Sigmoid colon (tissue), 7 donors: ENCODE results near the gene ZNRD2. TPM values are rescaled to one million over a fixed set of nuclear protein-coding genes. Genes with fewer than 3 reads are reported as not detected.

Experiments used
- DNase-seq: peaks from one replicate; pipeline ENCODE4 v3.0.0-alpha.2; 2019
- H3K27ac ChIP-seq, 4 donors: fragments of 200-600 bp; sonication (generic); one replicate each; pipeline ENCODE4 v1.5.1; 2016 to 2019; ENCODE audit warnings: mild to moderate bottlenecking in 1 of 4
- H3K27me3 ChIP-seq, 3 donors: fragments of 200-600 bp; sonication (generic); one replicate each; pipeline ENCODE4 v1.5.1; 2019; ENCODE audit warnings: mild to moderate bottlenecking in 1 of 3
- H3K36me3 ChIP-seq, 4 donors: fragments of 200-600 bp; sonication (generic); one replicate each; pipeline ENCODE4 v1.5.1; 2016 to 2019
- H3K4me1 ChIP-seq, 4 donors: fragments of 200-600 bp; sonication (generic); one replicate each; pipeline ENCODE4 v1.5.1; 2017 to 2019
- H3K4me3 ChIP-seq, 4 donors: fragments of 200-600 bp; sonication (generic); one replicate each; pipeline ENCODE4 v1.5.1; 2017 to 2019; ENCODE audit warnings: mild to moderate bottlenecking in 2 of 4, moderate library complexity in 1 of 4
- H3K9me3 ChIP-seq, 4 donors: fragments of 200-600 bp in 3 of 4; sonication (generic) in 3 of 4; one replicate each; pipeline versions ENCODE4 v1.5.1 to v1.6.1; 2013 to 2019
- CTCF ChIP-seq, 4 experiments: fragments of 450-650 bp in 3 of 4; fragments of 200-600 bp in 1 of 4; IDR thresholded peaks; one replicate each; pipeline ENCODE4 v1.5.1; 2016 to 2019; ENCODE audit warnings: antibody characterized with exemption in 4 of 4, mild to moderate bottlenecking in 3 of 4, moderate library complexity in 2 of 4
- EP300 ChIP-seq, 4 donors: sonication (generic); formaldehyde crosslinking; IDR thresholded peaks; one replicate each; pipeline ENCODE4 v1.6.1; 2017; ENCODE audit warnings: antibody characterized with exemption in 4 of 4
- POLR2A ChIP-seq, 2 donors: fragments of 450-650 bp; IDR thresholded peaks; one replicate each; pipeline ENCODE4 v1.6.1; 2016; ENCODE audit warnings: antibody characterized with exemption in 2 of 2, mild to moderate bottlenecking in 2 of 2, moderate library complexity in 2 of 2
- POLR2AphosphoS5 ChIP-seq, 4 donors: sonication (generic); formaldehyde crosslinking; IDR thresholded peaks; one replicate each; pipeline ENCODE4 v1.6.1; 2017; ENCODE audit warnings: antibody characterized with exemption in 4 of 4
- WGBS, 2 donors: extraction: QIAGEN DNeasy Blood & Tissue Kit; methylation state at CpG; one replicate each; pipeline ENCODE4 v1.1.7; 2013; 5-methylcytosine and 5-hydroxymethylcytosine counted together
- intact Hi-C: fragments of 100-400 bp; cut with DNase I; formaldehyde crosslinking; loops from one replicate; pipeline ENCODE4 v1.15.1; 2023
- polyA plus RNA-seq, 3 donors: library from polyadenylated mRNA; stranded (reverse); fragments of 200-250 nt; gene quantifications; one replicate each; pipeline ENCODE4 v1.2.3, GENCODE V29; 2013
- total RNA-seq, 4 donors: library from RNA; depleted of rRNA; stranded (reverse); fragments of >200 nt; gene quantifications; one replicate each; pipeline ENCODE4 v1.1.0, GENCODE V29; 2016
- donor health status: healthy with polysubstance abuse.
- donor health status: Bipolar disorder and iron deficiency.
- donor health status: healthy.

ZNRD2 gene
- total and polyA plus RNA-seq, 7 donors: 24.9 to 61.0 (median 52.6) TPM

GRCh38 chr11:65590240-65590738 lies 20.0 kb downstream of the ZNRD2 start:
- H3K27me3 ChIP-seq: no peaks in the 10 kb centered on the region
- intact Hi-C loops: no loop called here
- no peaks in the 10 kb centered on the region for H3K9me3 ChIP-seq
- 56 to 67% methylated on average over 8 of the region's 8 CpGs for WGBS, 2 donors
- H3K4me1 ChIP-seq: peaks cover 0 to 70% (median 61%) of the 10 kb centered on the region in 4 donors
- H3K27ac ChIP-seq: peak overlapping the region in 3 of 4 donors; percentile 57 to 81 (median 77)
- TF ChIP-seq EP300 (IDR thresholded peaks at IDR 0.05): no peak
- no peak for TF ChIP-seq CTCF (IDR thresholded peaks at IDR 0.05)
- peak in 1 of 4 donors; percentile 15 for TF ChIP-seq POLR2AphosphoS5 (IDR thresholded peaks at IDR 0.05)
- peak; percentile 84 for DNase-seq
- H3K36me3 ChIP-seq: peaks cover 7 to 59% (median 34%) of the 10 kb centered on the region in 4 donors
- no peak overlapping the region for H3K4me3 ChIP-seq

GRCh38 chr11:65591939-65592857 lies 21.9 kb downstream of the ZNRD2 start:
- peaks cover 0 to 54% (median 47%) of the 10 kb centered on the region in 4 donors for H3K4me1 ChIP-seq
- H3K9me3 ChIP-seq: no peaks in the 10 kb centered on the region
- peaks cover 7 to 50% (median 30%) of the 10 kb centered on the region in 4 donors for H3K36me3 ChIP-seq
- H3K27me3 ChIP-seq: no peaks in the 10 kb centered on the region
- TF ChIP-seq POLR2AphosphoS5 (IDR thresholded peaks at IDR 0.05) (peak; percentile 15 to 20 (median 18)), CTCF (IDR thresholded peaks at IDR 0.05) (no peak)
- 19 to 57% methylated on average over 106 of the region's 106 CpGs for WGBS, 2 donors
- intact Hi-C loops: loop anchor here (2.0 kb wide), 1 partner anchor 15 kb away; the partner anchor contains the start of gene EHBP1L1
- peak overlapping the region in 1 of 4 donors; percentile 9 for H3K4me3 ChIP-seq
- peak overlapping the region; percentile 18 to 81 (median 53) for H3K27ac ChIP-seq
- DNase-seq: peak; percentile 76

- H3K4me1 ChIP-seq: peaks cover 0 to 46% (median 39%) of the 10 kb centered on the region in 4 donors
- DNase-seq: no peak
- WGBS, 2 donors: 64 to 83% methylated on average over 22 of the region's 22 CpGs
- no peaks in the 10 kb centered on the region for H3K27me3 ChIP-seq
- intact Hi-C loops: loop anchor here (1.0 to 2.0 kb wide), 2 partner anchors 16 to 53 kb away; partner anchors contain the start of gene EHBP1L1
- no peaks in the 10 kb centered on the region for H3K9me3 ChIP-seq
- TF ChIP-seq POLR2AphosphoS5 (IDR thresholded peaks at IDR 0.05) (no peak), CTCF (IDR thresholded peaks at IDR 0.05) (no peak), EP300 (IDR thresholded peaks at IDR 0.05) (no peak), POLR2A (IDR thresholded peaks at IDR 0.05) (no peak)
- peak overlapping the region; percentile 32 to 81 (median 53) for H3K27ac ChIP-seq
- H3K36me3 ChIP-seq: peaks cover 12 to 56% (median 36%) of the 10 kb centered on the region in 4 donors
- no peak overlapping the region for H3K4me3 ChIP-seq
Observed at GRCh38 chr11:65592858-65593517, 22.7 kb downstream of the ZNRD2 start.

- DNase-seq: peak; percentile 75
- no peak overlapping the region for H3K4me3 ChIP-seq
- H3K9me3 ChIP-seq: no peaks in the 10 kb centered on the region
- intact Hi-C loops: loop anchor here (1.0 to 2.0 kb wide), 2 partner anchors 17 to 53 kb away; partner anchors contain the start of gene EHBP1L1
- H3K27me3 ChIP-seq: no peaks in the 10 kb centered on the region
- peaks cover 0 to 38% (median 31%) of the 10 kb centered on the region in 4 donors for H3K4me1 ChIP-seq
- H3K27ac ChIP-seq: peak overlapping the region; percentile 32 to 81 (median 53)
- 89% methylated on average over 26 of the region's 26 CpGs for WGBS, 2 donors
- peaks cover 20 to 59% (median 43%) of the 10 kb centered on the region in 4 donors for H3K36me3 ChIP-seq
- TF ChIP-seq EP300 (IDR thresholded peaks at IDR 0.05) (no peak), POLR2AphosphoS5 (IDR thresholded peaks at IDR 0.05) (peak in 3 of 4 donors; percentile 51 to 66 (median 55)), CTCF (IDR thresholded peaks at IDR 0.05) (peak; percentile 76 to 93 (median 80))
Observed at GRCh38 chr11:65593518-65594414, 23.5 kb downstream of the ZNRD2 start.
